SK-N-SH treated with all-trans-retinoic acid at 6 μM for 48 hours (cell line): ENCODE results near the gene AADACL3.

Experiments
- BACH2 ChIP-seq: fragments of 250-450 bp; sonication (Bioruptor Pico); IDR thresholded peaks from 2 replicates; pipeline ENCODE4 v1.9.0; 2021; ENCODE audit warnings: mild to moderate bottlenecking, borderline replicate concordance
- CSDC2 ChIP-seq: fragments of 250-450 bp; sonication (Bioruptor Pico); IDR thresholded peaks from 2 replicates; pipeline ENCODE4 v1.5.0; 2020; ENCODE audit warnings: mild to moderate bottlenecking, moderate library complexity
- RARB ChIP-seq: fragments of 250-450 bp; sonication (Bioruptor Pico); IDR thresholded peaks from 2 replicates; pipeline ENCODE4 v1.8.0; 2021; ENCODE audit warnings: mild to moderate bottlenecking, moderate library complexity
- ZFP30 ChIP-seq: fragments of 450-650 bp; formaldehyde crosslinking; IDR thresholded peaks from 2 replicates; pipeline ENCODE4 v1.5.0; 2022; ENCODE audit warnings: mild to moderate bottlenecking, moderate library complexity
- ZNF70 ChIP-seq: fragments of 450-650 bp; formaldehyde crosslinking; IDR thresholded peaks from 2 replicates; pipeline ENCODE4 v1.5.0; 2020; ENCODE audit warnings: mild to moderate bottlenecking, moderate library complexity
- TF ChIP-seq, protein P1 (sequence below): fragments of 250-450 bp; sonication (Bioruptor Pico); IDR thresholded peaks from 2 replicates; pipeline ENCODE4 v1.8.0; 2020; ENCODE audit warnings: mild to moderate bottlenecking, moderate library complexity, borderline replicate concordance
- TF ChIP-seq, protein P2 (sequence below): fragments of 250-450 bp; sonication (Bioruptor Pico); IDR thresholded peaks from 2 replicates; pipeline ENCODE4 v1.8.0; 2021; ENCODE audit warnings: low read depth, mild to moderate bottlenecking, moderate library complexity, borderline replicate concordance
- TF ChIP-seq, protein P3 (sequence below): fragments of 250-450 bp; sonication (Bioruptor Pico); IDR thresholded peaks from 2 replicates; pipeline ENCODE4 v1.5.0; 2020; ENCODE audit warnings: mild to moderate bottlenecking, moderate library complexity

DNA sequence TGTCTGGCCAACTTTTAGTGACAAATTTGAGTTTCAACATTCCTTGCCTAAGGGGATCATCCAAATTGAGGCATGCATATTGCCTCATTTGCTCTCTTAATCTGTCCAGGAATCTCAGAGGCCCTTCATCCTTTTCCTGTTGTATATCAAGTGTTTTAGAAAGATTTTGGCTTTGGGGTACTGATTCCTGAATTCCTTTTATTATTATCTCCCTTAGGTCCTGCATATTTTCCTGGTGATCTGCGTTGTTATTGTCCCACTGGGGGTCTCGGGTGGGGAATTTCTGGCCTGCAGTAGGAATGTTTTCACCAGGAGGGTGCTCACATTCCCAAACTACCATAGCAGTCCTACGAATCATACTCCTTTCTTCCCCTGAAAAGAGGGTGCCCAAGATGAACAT lies 4.4 kb upstream of the AADACL3 start:
- TF ChIP-seq CSDC2 (CRISPR knock-in tag) (no peak), RARB (no peak), BACH2 (CRISPR knock-in tag) (no peak), ZNF70 (no peak), ZFP30 (CRISPR knock-in tag) (no peak)
- TF ChIP-seq, protein P1, sequence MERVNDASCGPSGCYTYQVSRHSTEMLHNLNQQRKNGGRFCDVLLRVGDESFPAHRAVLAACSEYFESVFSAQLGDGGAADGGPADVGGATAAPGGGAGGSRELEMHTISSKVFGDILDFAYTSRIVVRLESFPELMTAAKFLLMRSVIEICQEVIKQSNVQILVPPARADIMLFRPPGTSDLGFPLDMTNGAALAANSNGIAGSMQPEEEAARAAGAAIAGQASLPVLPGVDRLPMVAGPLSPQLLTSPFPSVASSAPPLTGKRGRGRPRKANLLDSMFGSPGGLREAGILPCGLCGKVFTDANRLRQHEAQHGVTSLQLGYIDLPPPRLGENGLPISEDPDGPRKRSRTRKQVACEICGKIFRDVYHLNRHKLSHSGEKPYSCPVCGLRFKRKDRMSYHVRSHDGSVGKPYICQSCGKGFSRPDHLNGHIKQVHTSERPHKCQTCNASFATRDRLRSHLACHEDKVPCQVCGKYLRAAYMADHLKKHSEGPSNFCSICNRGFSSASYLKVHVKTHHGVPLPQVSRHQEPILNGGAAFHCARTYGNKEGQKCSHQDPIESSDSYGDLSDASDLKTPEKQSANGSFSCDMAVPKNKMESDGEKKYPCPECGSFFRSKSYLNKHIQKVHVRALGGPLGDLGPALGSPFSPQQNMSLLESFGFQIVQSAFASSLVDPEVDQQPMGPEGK (CRISPR knock-in tag): no peak
- TF ChIP-seq, protein P2, sequence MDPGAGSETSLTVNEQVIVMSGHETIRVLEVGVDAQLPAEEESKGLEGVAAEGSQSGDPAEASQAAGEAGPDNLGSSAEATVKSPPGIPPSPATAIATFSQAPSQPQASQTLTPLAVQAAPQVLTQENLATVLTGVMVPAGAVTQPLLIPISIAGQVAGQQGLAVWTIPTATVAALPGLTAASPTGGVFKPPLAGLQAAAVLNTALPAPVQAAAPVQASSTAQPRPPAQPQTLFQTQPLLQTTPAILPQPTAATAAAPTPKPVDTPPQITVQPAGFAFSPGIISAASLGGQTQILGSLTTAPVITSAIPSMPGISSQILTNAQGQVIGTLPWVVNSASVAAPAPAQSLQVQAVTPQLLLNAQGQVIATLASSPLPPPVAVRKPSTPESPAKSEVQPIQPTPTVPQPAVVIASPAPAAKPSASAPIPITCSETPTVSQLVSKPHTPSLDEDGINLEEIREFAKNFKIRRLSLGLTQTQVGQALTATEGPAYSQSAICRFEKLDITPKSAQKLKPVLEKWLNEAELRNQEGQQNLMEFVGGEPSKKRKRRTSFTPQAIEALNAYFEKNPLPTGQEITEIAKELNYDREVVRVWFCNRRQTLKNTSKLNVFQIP: no peak
- TF ChIP-seq, protein P3, sequence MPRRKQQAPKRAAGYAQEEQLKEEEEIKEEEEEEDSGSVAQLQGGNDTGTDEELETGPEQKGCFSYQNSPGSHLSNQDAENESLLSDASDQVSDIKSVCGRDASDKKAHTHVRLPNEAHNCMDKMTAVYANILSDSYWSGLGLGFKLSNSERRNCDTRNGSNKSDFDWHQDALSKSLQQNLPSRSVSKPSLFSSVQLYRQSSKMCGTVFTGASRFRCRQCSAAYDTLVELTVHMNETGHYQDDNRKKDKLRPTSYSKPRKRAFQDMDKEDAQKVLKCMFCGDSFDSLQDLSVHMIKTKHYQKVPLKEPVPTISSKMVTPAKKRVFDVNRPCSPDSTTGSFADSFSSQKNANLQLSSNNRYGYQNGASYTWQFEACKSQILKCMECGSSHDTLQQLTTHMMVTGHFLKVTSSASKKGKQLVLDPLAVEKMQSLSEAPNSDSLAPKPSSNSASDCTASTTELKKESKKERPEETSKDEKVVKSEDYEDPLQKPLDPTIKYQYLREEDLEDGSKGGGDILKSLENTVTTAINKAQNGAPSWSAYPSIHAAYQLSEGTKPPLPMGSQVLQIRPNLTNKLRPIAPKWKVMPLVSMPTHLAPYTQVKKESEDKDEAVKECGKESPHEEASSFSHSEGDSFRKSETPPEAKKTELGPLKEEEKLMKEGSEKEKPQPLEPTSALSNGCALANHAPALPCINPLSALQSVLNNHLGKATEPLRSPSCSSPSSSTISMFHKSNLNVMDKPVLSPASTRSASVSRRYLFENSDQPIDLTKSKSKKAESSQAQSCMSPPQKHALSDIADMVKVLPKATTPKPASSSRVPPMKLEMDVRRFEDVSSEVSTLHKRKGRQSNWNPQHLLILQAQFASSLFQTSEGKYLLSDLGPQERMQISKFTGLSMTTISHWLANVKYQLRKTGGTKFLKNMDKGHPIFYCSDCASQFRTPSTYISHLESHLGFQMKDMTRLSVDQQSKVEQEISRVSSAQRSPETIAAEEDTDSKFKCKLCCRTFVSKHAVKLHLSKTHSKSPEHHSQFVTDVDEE (CRISPR knock-in tag): no peak
